Upper lobe of left lung (tissue), 6 donors: Measurements from ENCODE around the gene ABCA7. TPM values are rescaled to one million over a fixed set of nuclear protein-coding genes. Genes with fewer than 3 reads are reported as not detected.

Source experiments
- ATAC-seq, 2 donors: fragments of 200-7000 bp; cut with Tn5 transposase; one replicate each; pipeline ENCODE4 v1.9.1; 2022; ENCODE audit warnings: mild to moderate bottlenecking in 2 of 2, moderate library complexity in 2 of 2; ENCODE audit not compliant: low FRiP score in 2 of 2
- DNase-seq, 2 donors: peaks; one replicate each; pipeline ENCODE4 v3.0.0-alpha.2; 2019 to 2020
- H3K27ac ChIP-seq, 4 donors: fragments of 200-600 bp; sonication (generic); one replicate each; pipeline ENCODE4 v1.5.1; 2016 to 2019
- H3K27me3 ChIP-seq, 4 donors: fragments of 200-600 bp; sonication (generic); one replicate each; pipeline ENCODE4 v1.5.1; 2017 to 2019
- H3K36me3 ChIP-seq, 4 donors: fragments of 200-600 bp; sonication (generic); one replicate each; pipeline ENCODE4 v1.5.1; 2016 to 2019
- H3K4me1 ChIP-seq, 4 donors: fragments of 200-600 bp; sonication (generic); one replicate each; pipeline ENCODE4 v1.5.1; 2018 to 2019
- H3K4me3 ChIP-seq, 4 donors: fragments of 200-600 bp; sonication (generic); one replicate each; pipeline ENCODE4 v1.5.1; 2017 to 2019; ENCODE audit warnings: mild to moderate bottlenecking in 2 of 4, moderate library complexity in 1 of 4
- H3K9me3 ChIP-seq, 4 donors: fragments of 200-600 bp; sonication (generic); one replicate each; pipeline ENCODE4 v1.5.1; 2018 to 2019
- CTCF ChIP-seq, 6 experiments: fragments of 450-650 bp in 4 of 6; fragments of 200-600 bp in 2 of 6; sonication (generic) in 2 of 6; IDR thresholded peaks; one replicate each; pipeline ENCODE4 v1.5.1; 2016 to 2019; ENCODE audit warnings: antibody characterized with exemption in 6 of 6
- EP300 ChIP-seq, 4 donors: sonication (generic); formaldehyde crosslinking; IDR thresholded peaks; one replicate each; pipeline ENCODE4 v1.5.1; 2017; ENCODE audit warnings: antibody characterized with exemption in 4 of 4, control low read depth in 2 of 4
- POLR2A ChIP-seq, 4 donors: fragments of 450-650 bp; IDR thresholded peaks; one replicate each; pipeline ENCODE4 v1.5.1; 2016 to 2017; ENCODE audit warnings: antibody characterized with exemption in 4 of 4, mild to moderate bottlenecking in 2 of 4
- POLR2AphosphoS5 ChIP-seq, 2 donors: sonication (generic); formaldehyde crosslinking; IDR thresholded peaks; one replicate each; pipeline ENCODE4 v1.5.1; 2017; ENCODE audit warnings: antibody characterized with exemption in 2 of 2
- WGBS, 2 donors: methylation state at CpG; one replicate each; pipeline ENCODE4 v1.1.5; 2017 to 2018; 5-methylcytosine and 5-hydroxymethylcytosine counted together
- total RNA-seq, 6 donors: library from RNA; depleted of rRNA in 4 of 6; stranded (reverse); fragments of >200 nt in 4 of 6; gene quantifications; one replicate each; pipeline versions ENCODE4 v1.1.0 to v1.2.1, GENCODE V29; 2016 to 2021
- donor health status: DM: no; HTN: no; CAD: no; lungs with moderate emphysema.
- donor health status: DM: no; HTN: yes; CAD: no; lungs with severe emphysema.

Gene ABCA7
- total RNA-seq, 6 donors from 2014 or later: 34.1 to 224 (median 58.2) TPM

- DNase-seq (peak; percentile 83 to 85), ATAC-seq (peak; percentile 71 to 86)
- H3K4me1 ChIP-seq: peaks cover 11 to 28% (median 16%) of the 10 kb centered on the region in 4 donors
- TF ChIP-seq POLR2A (IDR thresholded peaks at IDR 0.05) (peak in 1 of 4 donors; percentile 39), CTCF (IDR thresholded peaks at IDR 0.05) (no peak), POLR2AphosphoS5 (IDR thresholded peaks at IDR 0.05) (peak; percentile 45 to 58)
- H3K9me3 ChIP-seq: no peaks in the 10 kb centered on the region
- 57 to 70% methylated on average over 11 to 27 of the region's 27 CpGs for WGBS, 2 donors
- peak overlapping the region; percentile 63 to 83 (median 80) for H3K27ac ChIP-seq
- H3K27me3 ChIP-seq: no peaks in the 10 kb centered on the region
- H3K36me3 ChIP-seq: peaks cover 17 to 97% (median 79%) of the 10 kb centered on the region in 4 donors
- no peak overlapping the region for H3K4me3 ChIP-seq
These were observed 48.0 kb downstream of the ABCA7 start for GRCh38 chr19:1087813-1088415.

- ATAC-seq (peak; percentile 13 to 70), DNase-seq (peak in 1 of 2 donors; percentile 85)
- H3K4me3 ChIP-seq: no peak overlapping the region
- peaks cover 14 to 27% (median 18%) of the 10 kb centered on the region in 4 donors for H3K4me1 ChIP-seq
- 72 to 88% methylated on average over 13 to 27 of the region's 27 CpGs for whole genome bisulfite sequencing, 2 donors
- TF ChIP-seq CTCF (IDR thresholded peaks at IDR 0.05) (no peak), EP300 (IDR thresholded peaks at IDR 0.05) (no peak), POLR2A (IDR thresholded peaks at IDR 0.05) (peak in 1 of 4 donors; percentile 29), POLR2AphosphoS5 (IDR thresholded peaks at IDR 0.05) (peak in 1 of 2 donors; percentile 20)
- H3K36me3 ChIP-seq: peaks cover 17 to 97% (median 75%) of the 10 kb centered on the region in 4 donors
- H3K9me3 ChIP-seq: no peaks in the 10 kb centered on the region
- no peaks in the 10 kb centered on the region for H3K27me3 ChIP-seq
- peak overlapping the region; percentile 63 to 83 (median 80) for H3K27ac ChIP-seq
These were observed 48.6 kb downstream of the ABCA7 start for GRCh38 chr19:1088416-1089010.

- Histone ChIP-seq H3K4me3 (no peak overlapping the region), H3K27ac (peak overlapping the region; percentile 49 to 81 (median 71)), H3K9me3 (no peaks in the 10 kb centered on the region), H3K36me3 (peaks cover 17 to 93% (median 70%) of the 10 kb centered on the region in 4 donors), H3K27me3 (no peaks in the 10 kb centered on the region), H3K4me1 (peaks cover 22 to 31% (median 25%) of the 10 kb centered on the region in 4 donors)
- ATAC-seq: no peak
- no peak for TF ChIP-seq EP300 (IDR thresholded peaks at IDR 0.05)
- no peak for TF ChIP-seq POLR2A (IDR thresholded peaks at IDR 0.05)
- TF ChIP-seq POLR2AphosphoS5 (IDR thresholded peaks at IDR 0.05): no peak
- TF ChIP-seq CTCF (IDR thresholded peaks at IDR 0.05): no peak
- WGBS, 2 donors: 93 to 95% methylated on average over 22 to 32 of the region's 32 CpGs
- DNase-seq: peak in 1 of 2 donors; percentile 77
These were observed 49.3 kb downstream of the ABCA7 start for GRCh38 chr19:1089126-1089771.

- ATAC-seq (no peak), DNase-seq (peak in 1 of 2 donors; percentile 56)
- no peak for TF ChIP-seq EP300 (IDR thresholded peaks at IDR 0.05)
- TF ChIP-seq CTCF (IDR thresholded peaks at IDR 0.05): no peak
- TF ChIP-seq POLR2AphosphoS5 (IDR thresholded peaks at IDR 0.05): no peak
- TF ChIP-seq POLR2A (IDR thresholded peaks at IDR 0.05): no peak
- Histone ChIP-seq H3K9me3 (no peaks in the 10 kb centered on the region), H3K36me3 (peaks cover 17 to 87% (median 64%) of the 10 kb centered on the region in 4 donors), H3K4me3 (no peak overlapping the region), H3K27ac (peak overlapping the region in 2 of 4 donors; percentile 49 to 79), H3K27me3 (no peaks in the 10 kb centered on the region), H3K4me1 (peaks cover 25 to 37% (median 29%) of the 10 kb centered on the region in 4 donors)
- WGBS, 2 donors: 56 to 80% methylated on average over 9 to 16 of the region's 22 CpGs
These were observed 50.0 kb downstream of the ABCA7 start for GRCh38 chr19:1089891-1090290.
